HuH-7.5 (cell line): ENCODE results near the gene ALG12.
"Not testable (repeated sequence)": the region's sequence is repeated elsewhere in the genome, so short reads cannot be mapped to it uniquely, and the experiment has no call there.

Source experiments
- DNase-seq: peaks from one replicate; pipeline ENCODE4 v3.0.0; 2011; ENCODE audit warnings: low spot score

Gene ALG12

DNA sequence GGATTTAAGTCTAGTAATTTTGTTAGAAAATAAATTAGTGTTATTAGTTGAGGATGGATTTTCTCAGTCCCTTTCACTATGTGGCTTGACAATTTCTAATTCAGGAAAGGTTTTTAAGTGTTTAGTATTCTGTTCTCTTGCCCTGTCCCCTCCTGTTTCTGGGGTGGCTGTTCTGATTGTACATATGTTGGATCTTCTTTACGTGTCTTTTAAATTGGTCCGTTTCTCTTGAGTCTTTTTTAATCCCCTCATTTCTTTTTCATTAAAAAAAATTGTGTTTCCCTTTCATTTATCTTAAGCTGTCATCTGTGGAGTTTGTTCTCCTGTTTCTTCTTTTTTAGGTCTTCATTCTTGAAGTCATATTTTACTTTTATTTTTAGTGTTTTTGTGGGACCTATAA, 52.1 kb downstream of the ALG12 start:
- DNase-seq = no peak

DNA sequence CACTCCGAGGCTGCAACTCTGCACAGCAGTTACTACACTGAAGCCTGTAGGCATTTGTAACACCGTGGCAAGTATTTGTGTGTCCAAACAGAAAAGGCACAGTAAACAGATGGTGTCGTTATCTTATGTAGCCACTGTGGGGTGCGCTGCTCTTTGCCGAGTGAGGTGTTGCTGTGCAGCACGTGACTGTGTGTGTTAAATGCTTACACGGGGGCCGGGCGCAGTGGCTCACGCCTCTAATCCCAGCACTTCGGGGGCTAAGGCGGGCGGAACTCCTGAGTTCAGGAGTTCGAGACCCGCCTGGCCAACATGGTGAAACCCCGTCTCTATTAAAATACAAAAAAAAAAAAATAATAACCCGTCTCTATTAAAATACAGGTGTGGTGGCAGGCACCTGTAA, 53.1 kb downstream of the ALG12 start:
- DNase-seq = no peak

DNA sequence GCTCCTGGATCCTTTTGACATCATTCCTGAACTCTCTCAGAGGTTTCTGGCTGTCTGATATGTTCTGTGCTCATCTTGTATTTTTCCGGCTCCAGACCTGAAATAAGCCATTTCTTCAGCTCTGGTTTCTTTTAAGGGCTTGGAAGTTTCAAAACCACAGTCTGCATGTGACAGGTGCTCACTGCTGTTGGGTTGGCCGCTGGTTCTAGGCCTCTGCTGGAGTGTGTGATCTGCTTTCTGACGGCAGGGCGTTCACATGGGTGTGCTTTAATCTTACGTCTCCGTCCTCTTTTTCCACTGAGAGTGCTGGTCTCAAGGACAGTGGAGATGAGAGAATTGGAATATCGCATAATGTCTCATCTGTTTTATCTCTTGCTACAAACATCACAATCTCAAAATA, 54.3 kb downstream of the ALG12 start:
- no peak for DNase-seq

DNA sequence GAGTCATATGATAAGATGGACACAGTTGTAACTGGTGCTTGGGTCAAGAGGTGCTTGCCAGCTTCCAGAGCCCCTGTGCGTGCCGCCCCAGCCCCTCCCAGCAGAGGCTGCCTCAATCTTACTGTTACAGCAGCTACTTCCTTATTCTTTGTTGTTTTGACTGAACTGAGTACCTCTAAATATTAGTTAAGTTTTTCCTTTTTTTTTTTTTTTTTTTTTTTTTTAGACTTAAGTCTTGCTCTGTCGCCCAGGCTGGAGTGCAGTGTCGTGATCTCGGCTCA, 55.8 kb downstream of the ALG12 start:
- no peak for DNase-seq

DNA sequence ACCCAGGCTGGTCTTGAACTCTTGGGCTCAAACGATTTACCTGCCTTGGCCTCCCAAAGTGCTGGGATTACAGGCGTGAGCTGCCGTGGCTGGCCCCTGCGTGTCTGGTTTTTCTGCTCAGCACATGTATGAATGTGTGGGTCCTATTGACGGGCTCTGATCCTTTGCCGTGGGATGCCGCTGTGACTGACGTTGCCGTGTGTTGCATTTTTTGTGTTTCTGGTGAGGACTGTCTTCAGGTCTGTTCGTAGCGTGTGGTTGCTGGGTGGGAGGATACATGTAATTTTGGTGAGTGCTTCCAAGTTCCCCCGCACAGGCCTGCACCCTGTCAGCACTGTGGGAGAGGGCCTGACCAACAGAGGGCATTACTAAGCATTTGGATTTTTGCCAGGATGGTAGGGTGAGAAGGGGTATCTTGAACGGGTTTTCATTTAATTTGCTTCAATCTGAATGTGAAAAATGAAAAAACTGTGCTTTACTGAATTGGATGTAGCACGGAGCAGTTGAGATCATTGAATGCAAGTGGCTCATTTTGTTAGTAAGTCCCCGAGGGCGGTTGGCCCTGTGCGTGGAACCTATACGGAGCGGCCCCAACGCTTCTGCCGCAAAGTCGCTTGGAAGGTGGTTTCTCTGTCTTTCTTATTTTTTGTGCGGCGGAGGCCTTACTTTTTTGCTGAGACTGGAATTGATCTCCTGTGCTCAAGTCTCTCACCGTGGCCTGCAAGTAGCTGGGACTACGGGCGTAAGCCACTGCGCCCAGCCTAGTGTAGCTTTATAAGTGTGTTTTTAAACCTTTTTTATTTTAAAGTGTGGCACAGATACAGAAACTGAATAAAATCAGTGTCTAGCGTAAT, 56.4 kb downstream of the ALG12 start:
- no peak for DNase-seq

DNA sequence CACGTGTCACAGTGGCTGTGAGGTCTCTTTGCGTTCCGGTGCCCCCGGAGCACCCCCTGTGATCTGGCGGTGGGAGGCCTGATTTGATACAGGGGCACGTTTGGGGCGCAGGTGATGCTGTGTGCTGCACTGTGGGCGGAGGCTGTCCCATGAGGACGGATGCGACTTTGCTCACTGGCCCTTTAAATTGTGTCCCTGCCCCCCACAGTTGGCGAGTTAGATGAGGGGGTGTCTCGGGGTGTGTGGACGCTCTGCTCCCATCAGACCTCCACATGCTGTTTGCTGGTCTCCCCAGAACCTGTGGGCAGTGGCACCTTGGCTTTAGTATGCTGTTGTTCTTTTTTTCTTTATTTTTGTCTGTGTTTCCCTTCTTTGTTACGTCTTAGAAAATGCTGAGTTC, 59.4 kb downstream of the ALG12 start:
- no peak for DNase-seq

DNA sequence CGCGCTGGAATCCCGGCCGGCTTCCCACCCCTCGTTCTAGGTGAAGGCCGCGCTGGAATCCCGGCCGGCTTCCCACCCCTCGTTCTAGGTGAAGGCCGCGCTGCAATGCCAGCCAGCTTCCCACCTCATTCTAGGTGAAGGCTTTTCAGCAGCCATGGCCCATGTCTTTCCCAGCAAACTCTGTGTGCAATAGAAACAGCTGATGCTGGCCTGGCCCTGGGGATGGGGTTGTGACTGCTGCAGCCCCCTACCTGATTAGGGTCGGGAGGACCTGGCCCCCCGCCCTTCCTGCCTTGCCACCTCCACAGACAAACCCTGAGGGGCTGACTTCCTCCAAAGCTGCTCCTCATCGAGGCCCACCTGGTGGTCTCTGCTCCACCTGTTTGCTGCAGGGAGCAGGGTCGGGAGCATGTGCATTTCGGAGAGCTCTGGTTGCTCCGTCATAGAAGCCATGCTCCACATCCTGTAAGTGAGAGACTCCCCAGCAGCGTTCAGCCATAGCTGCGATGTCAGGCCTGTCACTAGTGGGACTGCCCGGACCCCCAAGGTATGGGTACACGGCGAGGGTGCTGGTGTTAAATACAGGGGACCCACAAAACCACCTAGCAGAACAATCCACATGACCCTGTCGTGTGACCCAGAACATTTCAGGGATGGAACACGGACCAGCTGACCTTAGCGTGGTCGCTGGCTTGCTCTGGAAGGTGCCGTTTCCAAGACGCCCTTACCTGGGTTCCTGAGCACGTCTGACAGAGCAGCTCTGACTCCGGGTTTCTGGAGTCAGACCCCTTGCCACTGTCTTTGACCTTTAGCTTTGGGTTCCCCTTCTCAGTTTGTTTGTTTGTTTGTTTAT, 61.2 kb downstream of the ALG12 start:
- no peak for DNase-seq

DNA sequence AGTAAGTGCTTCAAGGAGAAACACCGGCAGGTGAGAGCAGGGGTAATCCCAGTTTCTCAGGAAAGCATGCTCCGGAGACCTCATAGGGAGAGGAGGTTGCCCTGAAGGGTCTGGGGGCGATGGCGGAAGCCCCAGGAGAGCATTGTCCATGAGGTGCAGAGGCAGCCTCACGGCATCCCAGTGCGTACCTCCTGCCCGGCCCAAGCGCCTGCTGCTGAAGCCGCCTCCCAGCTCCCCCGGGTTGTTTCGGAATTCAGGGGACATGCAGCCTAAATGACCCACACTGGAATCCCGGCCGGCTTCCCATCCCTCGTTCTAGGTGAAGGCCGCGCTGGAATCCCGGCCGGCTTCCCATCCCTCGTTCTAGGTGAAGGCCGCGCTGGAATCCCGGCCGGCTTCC, 61.9 kb downstream of the ALG12 start:
- no peak for DNase-seq

DNA sequence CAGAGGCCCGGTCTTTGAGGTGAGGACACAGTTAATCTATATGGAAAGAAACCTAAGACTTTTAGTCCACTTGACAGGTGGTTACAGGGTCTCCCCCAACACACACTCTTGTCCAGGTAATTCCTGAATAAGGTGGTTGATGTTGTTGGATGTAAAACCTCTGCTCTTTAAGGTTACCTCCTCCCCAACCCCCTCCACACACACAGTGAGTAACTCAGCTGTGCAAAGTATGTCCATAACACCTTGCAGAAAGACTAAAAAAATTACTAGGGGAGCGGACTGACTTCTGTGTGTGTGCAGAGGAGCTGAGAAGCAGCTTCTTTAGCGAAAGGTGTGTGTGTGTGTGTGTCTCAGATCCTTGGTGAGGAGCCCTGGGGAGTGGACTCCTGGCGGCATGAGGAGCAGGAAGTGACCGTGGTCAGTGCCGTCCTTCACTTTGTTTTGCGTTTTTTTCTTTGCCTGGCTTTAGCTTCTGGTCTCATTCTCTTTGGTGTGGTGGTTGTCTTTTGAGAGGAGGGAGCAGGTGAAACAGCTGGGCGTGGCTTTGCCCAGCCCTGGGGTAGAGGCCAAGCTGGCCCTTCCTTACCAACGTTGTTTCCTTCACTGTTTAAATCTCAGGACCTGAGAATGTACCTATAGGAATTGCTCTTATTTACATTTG, 62.9 kb downstream of the ALG12 start:
- no peak for DNase-seq

DNA sequence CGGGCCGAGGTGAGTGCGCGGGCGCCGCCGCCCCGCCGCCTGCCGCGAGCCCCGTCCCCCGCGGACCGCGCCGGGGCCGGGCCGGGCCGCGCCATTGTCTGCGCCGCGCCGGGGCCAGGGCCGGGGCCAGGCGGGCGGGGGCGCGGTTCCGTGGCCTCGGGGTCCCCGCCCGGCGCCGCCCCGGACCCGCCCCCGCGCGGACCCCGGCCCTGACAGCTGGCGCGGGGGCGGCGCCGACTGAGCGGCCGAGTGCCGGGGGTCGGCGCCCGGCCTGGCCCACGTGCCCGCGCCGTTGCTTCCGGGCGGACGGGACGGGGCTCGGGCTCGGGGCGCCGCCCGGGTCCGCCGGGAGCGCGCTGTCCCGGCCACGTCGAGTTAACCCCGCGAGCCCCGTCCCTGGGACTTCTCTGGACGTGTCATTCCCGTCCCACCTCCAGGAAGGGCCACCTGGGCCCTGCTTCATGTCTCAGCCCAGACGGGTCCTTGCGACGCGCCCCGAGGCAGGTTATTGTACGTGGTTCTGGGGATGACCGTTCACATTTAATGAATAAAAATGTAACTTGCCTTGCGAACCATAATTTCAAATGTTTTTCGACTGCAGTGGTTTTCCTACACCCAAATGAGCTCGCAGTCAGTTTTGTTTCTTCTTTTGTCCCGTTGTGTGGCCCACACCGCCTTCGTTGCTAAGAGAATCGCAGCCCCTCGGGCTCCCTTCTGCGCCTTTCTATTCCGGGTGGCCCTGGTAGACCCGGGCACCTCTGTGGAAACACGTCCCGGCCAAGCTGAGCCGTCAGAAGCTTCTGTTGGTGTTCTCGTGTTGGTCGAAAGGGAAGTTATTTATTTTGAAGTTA, 64.0 kb downstream of the ALG12 start:
- peak; percentile 64 for DNase-seq

DNA sequence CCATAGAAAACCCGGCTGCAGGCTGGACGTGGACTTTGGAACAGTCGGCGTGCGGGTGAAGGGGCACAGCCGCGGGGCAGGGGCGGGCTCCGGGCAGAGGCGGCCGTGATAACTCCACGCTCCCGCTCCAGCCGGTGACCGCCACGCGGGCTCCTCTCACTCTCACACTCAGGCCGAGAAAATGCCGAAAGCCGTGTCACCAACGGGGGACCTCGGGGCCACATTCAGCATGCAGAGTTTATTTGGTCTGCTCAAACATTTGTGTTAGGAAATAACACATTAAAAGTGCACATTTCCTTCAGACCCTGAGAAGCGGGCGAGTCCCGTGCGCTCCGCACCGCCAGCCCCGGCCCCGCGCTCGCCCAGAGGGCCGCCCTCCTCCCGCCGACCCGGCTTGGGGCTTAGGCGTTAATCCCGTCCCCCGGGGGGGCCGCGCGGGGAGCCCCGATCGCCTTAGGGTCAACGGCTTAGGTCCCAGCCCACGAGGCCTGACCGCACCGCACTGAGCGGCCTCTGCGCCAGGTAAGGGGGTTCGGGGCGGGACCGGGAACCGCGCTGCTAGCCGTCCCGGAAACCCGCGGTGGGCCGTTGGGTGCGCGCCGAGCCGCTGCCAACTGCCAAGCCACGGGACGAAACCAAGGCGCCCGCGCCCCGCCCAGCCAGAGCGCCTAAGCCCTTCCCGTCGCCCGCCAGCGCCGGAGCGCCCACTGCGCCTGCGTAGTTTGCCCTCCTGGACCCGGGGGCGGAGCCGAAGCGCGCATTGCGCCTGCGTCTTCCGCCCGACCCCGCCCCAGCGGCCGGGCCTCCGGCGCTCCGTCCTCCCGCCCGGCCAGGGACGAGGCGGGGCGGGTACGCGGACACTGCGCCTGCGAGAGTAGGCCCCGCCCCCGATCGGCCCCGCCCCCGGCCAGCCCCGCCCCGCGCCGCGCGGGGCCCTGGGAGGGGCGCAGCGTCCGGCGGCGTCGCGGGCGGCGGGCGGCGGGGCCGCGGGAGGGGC, 65.0 kb downstream of the ALG12 start, which contains the start of gene ZBED4:
Gene ZBED4 (plus strand): TSS at position 947 of the 997 bp plus-strand sequence. CDS start 29,819 bp downstream, outside the sequence.
- DNase-seq = peak; percentile 99

DNA sequence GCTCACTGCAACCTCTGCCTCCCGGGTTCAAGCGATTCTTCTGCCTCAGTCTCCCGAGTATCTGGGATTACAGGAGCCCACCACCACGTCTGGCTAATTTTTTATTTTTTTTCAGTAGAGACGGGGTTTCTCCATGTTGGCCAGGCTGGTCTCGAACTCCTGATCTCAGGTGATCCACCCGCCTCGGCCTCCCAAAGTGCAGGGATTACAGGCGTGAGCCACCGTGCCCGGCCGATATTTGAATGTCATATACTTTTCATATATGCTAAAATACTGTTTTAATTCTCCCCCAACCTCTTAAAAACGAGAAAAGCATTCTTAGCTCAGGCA, 65.7 kb downstream of the ALG12 start:
- not testable (repeated sequence) for DNase-seq

DNA sequence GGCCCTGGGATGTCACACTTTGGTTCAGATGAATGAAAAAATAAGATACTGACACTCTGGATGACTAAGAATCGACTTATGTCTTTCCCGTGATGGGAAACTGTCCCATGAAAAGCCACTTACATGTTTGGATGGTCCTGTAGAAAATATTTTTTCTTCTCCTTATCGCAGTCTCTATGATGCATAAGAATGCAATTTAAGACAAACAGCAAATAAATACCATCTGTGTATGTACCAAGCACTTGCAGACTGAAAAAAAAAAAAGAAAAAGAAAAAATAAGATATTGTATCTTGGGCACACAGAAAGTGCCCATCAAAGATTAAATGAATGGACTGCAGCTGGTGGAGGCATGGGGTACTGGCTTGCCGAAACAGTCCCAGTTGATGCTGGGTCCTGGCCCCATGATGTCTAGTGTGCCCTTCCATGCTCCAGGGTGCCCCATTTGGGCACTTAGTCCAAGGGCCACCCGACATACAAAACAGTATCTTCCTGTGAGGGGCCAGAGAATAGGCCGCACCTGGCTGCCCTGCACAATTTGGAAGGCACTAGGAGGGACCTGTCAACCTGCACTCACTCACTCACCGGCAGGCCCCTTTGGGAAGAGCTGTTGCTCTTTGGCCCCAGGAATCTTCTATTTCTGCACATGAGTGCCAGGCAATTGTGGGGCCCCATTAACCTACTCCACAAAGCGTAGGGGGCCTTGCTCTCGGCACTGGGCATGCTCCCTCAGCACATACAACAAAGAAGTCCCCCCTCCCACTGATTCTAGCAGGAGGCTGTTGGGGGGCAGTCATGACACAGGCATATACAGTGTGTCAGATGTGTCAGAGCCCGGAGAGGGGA, 67.1 kb downstream of the ALG12 start:
- DNase-seq = no peak
